Stimulated activated CD4-positive, alpha-beta T cell treated with anti-CD3 and anti-CD28 coated beads, TNF-alpha, amount 100 ng/mL, for 1 hour (primary cell): ENCODE measurements around the gene TBC1D8B.
A peak's percentile ranks its signal among the peaks of the same experiment; 100 is the strongest.
"Not testable (repeated sequence)": the region's sequence is repeated elsewhere in the genome, so short reads cannot be mapped to it uniquely, and the experiment has no call there.

ENCODE experiments used
- DNase-seq, 3 donors: peaks; one replicate each; pipeline ENCODE4 v3.0.0-alpha.2; 2020; ENCODE audit warnings: low read depth in 3 of 3, low spot score in 1 of 3

Gene TBC1D8B

GRCh38 chrX:106802388-106803275 lies at the start of gene TBC1D8B:
TBC1D8B (plus strand) TSS chrX:106802673; CDS start chrX:106802854, 181 bp downstream.
- DNase-seq, result no peak

GRCh38 chrX:106769288-106769687 lies 33.2 kb upstream of the TBC1D8B start:
- not testable (repeated sequence) for DNase-seq

GRCh38 chrX:106774981-106775380 lies 27.5 kb upstream of the TBC1D8B start:
- DNase-seq, result no peak

- DNase-seq, result no peak
Observed at GRCh38 chrX:106780264-106780663, 22.2 kb upstream of the TBC1D8B start.

DNA sequence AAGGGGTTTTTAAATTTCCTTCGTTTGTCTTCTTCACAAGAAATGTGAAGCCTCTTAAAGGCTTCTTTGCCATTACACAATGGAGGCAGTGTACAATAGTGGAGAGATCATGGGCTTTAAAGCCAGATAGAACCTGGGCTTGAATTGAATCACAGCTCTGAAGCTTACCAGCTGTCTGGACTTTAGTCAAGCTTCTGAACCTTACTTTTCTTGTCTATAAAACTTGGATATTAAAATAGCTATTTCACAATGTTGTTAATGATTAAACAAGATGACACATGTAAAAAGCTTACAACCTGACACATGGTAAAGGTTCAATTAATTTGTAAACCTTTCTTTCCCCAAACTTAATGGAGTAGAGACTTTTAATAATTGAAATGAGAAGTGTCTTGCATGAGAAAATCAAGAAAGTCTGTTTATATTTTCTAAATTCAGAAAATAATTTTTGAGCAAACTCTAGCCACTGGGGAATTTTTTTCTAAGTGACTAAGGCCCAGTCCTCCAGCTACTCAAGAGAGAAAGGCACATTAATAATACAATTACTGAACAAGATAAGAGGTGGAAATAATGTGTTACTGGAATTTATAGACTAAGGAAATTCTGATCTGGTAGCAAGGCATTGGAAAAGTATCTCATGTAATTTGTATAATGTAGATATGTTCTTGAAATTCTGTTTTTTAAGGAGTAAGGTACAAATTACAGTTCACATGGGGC lies 21.7 kb upstream of the TBC1D8B start:
- no peak for DNase-seq

- DNase-seq, result no peak
Observed at GRCh38 chrX:106783716-106784115, 18.8 kb upstream of the TBC1D8B start.

GRCh38 chrX:106791495-106791894 lies 11.0 kb upstream of the TBC1D8B start:
- DNase-seq, result no peak

GRCh38 chrX:106802063-106802387 lies 448 bp upstream of the TBC1D8B start:
- DNase-seq, result no peak

DNA sequence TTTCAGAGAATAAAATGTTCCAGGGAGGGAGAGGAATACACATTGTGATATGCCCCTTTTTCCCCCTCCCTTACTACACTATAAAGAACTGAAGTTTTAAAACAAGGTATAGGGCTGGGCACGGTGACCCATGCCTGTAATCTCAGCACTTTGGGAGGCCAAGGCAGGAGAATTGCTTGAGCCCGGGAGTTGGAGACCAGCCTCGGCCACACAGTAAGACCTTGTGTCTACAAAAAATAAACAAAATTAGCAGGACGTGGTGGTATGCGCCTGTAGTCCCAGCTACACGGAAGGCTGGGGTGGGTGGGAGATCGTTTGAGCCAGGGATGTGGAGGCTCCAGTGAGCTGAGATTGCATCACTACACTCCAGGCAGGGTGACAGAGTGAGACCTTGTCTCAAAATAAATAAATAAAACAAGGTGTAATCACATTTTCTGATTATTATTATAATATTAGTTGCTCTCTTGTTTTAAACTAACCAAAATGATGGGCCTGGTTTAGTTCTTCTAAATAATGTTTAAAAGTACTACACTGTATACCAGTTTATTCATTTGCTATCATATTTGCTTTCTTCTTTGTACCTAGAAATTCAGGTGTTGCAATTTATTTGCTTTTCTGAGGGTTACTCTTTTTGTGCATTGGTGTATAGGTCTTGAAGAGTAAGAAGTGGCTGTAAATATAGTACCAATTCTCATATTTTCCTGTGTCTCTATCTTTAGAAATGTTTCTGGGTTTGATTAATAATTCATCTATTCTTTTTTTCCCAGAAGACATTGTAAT lies 8.8 kb downstream of the TBC1D8B start:
- DNase-seq, result no peak

DNA sequence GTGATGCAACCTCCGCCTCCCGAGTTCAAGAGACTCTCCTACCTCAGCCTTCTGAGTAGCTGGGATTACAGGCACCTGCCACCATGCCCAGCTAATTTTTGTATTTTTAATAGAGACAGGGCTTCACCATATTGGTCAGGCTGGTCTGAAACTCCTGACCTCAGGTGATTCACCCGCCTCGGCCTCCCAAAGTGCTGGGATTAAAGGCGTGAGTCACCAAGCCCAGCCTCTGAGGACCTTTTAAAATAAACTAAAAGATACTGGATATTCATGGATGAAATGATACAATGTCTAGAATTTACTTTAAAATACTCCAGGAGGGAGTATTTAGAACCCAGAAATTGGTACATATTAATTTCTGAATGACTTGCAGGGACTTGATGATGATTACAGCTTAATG lies 10.5 kb downstream of the TBC1D8B start:
- not testable (repeated sequence) for DNase-seq

- not testable (repeated sequence) for DNase-seq
Observed at GRCh38 chrX:106814093-106814492, 11.6 kb downstream of the TBC1D8B start.

DNA sequence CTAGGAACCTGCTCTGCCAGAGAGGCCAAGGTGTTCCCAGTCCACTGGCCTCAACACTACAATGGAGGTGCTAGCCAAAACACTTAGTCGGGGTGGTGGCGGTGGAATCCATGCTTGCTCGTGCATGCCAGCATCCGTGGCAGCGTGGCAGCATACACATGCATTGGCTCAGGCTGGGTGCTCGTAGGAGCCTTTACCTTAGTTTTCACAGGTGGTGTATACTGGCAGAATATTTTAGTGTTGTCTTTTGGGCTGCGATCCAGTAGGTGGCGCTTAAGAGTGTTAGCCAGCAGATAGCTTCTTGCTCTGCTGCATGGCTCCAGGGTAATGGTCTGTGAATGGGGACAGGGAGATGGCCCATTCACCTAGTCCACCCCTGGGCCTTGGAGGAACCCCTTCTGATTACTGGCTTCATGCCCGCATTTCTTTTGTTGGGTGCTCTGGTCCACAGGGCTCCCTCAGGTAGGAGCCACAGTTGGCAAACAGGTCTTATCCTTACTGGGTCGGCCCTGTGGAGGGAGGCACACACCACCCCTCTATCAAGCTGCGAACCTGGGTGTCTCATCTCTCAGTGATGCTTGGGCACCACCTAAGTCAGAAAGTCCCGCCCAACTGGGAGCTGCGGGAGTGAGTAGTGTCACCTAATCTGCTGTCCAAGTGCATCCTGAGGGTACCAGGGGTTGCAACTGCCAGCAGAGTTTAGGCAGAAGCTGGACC lies 60.7 kb downstream of the TBC1D8B start:
- DNase-seq, result no peak

- no peak for DNase-seq
Observed at GRCh38 chrX:106863697-106864096, 61.2 kb downstream of the TBC1D8B start.

DNA sequence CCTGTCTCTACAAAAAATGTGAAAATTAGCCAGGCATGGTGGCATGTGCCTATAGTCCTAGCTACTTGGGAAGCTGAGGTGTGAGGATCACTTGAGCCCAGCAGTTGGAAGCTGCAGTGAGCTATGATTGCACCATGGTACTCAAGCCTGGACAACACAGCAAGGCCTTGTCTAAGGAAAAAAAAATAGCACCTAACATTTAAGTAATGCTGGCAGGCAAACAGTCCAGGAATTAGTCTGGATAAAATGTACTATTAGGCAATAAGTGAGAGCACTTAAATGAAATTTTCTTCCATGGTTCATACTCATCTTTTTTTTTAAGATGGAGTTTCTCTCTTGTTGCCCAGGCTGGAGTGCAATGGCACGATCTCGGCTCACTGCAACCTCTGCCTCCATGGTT lies 70.3 kb downstream of the TBC1D8B start:
- DNase-seq, result not testable (repeated sequence)

- no peak for DNase-seq
Observed at GRCh38 chrX:106874075-106874474, 71.6 kb downstream of the TBC1D8B start.

GRCh38 chrX:106875151-106875550 lies 72.7 kb downstream of the TBC1D8B start:
- no peak for DNase-seq

- DNase-seq, result no peak
Observed at GRCh38 chrX:106889468-106889867, 87.0 kb downstream of the TBC1D8B start.

GRCh38 chrX:106891762-106892460 lies 89.4 kb downstream of the TBC1D8B start:
- no peak for DNase-seq

GRCh38 chrX:106894392-106894909 lies 92.0 kb downstream of the TBC1D8B start:
- peak in 2 of 3 donors; percentile 2 to 17 for DNase-seq

- DNase-seq, result no peak
Observed at GRCh38 chrX:106894978-106895452, 92.5 kb downstream of the TBC1D8B start.
